Measurements from ENCODE around the gene DOK7.

- TF ChIP-seq CTCF (IDR thresholded peaks at IDR 0.05) (no peak), ZFX (IDR thresholded peaks at IDR 0.05; ENCODE audit: borderline replicate concordance) (no peak)
These were observed 62.7 kb downstream of the DOK7 start for GRCh38 chr4:3525532-3526430.

Measured in 22Rv1 (cell line).